NOMO-1 treated with DMSO at 0.1 percent for 48 hours (cell line): ENCODE measurements around the gene TCTN3.
"Not testable (repeated sequence)": the region's sequence is repeated elsewhere in the genome, so short reads cannot be mapped to it uniquely, and the experiment has no call there.

Experiments used
- DNase-seq: peaks from one replicate; lab custom pipeline; 2025; ENCODE audit not compliant: unreplicated experiment; lab: John Stamatoyannopoulos, UW

Gene TCTN3

DNA sequence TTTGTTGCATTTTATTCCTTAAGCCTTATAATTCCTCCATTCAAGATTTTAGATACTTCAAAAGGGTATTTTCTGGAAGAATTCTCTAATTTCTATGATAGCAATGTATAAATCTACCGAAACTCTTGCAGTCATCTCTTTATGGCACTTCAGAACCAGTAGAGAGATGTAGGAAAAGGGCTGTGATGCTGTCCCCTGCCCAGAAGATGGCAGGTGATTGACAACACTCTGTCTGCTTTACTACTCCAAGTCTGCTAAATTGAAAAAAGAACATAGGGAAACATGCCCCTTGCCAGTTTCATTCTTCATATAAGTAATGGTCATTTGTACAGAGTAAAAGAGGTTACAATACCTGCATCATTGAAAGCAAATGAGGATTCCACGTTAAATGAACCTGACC lies 5.1 kb downstream of the TCTN3 start:
- no peak for DNase-seq

- no peak for DNase-seq
Measured at GRCh38 chr10:95683966-95684365, 9.8 kb downstream of the TCTN3 start.

DNA sequence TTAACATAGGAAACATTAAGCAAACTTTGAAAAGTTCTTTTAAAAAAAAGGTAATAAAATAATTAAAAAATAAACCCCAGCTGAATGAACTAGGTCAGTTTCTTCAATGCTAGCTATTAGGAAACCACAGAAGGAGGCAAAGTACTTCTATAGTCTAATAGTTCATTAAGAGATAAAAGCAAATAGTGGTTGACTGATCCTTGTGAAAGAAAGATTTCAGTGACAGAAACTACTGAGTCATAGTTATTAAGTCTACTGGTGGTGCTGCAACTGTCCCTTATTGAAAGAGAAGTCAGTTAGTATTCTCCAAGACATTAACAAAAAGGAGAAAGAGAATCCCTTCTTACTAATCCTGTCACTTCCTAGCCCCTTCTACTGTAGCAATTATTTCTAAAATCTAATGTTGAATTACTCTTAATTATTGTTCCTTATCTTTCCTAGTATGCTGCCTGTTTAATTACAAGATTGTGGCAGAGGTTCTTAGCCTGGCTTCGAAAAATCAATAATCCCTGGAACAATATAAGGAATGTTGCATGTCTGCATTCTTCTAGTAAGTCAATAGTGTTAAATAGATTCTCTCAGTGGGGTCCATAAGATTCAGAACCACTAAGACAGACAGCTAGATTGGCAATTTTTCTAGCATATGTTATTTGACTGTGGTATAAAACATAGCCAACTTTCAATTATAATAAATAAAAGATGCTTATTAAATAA lies 18.2 kb downstream of the TCTN3 start:
- peak; percentile 29 for DNase-seq

DNA sequence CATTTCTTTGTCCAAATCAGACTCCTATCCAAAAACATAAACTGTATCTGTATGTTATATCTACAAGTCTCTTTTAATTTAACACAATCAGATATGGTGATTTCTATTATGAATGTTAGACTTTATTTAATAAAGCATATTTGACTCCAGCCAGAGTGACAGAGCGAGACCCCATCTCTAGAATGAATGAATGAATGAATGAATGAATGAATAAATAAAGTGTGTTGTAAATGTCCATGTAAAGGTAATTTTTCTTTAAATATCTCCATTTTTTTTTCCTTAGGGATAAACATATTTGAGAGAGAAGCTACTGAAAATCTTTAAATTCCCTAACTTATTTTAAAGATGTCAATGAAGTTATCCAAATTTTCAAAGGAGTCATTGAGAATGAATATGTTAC lies 19.1 kb downstream of the TCTN3 start:
- DNase-seq: no peak

DNA sequence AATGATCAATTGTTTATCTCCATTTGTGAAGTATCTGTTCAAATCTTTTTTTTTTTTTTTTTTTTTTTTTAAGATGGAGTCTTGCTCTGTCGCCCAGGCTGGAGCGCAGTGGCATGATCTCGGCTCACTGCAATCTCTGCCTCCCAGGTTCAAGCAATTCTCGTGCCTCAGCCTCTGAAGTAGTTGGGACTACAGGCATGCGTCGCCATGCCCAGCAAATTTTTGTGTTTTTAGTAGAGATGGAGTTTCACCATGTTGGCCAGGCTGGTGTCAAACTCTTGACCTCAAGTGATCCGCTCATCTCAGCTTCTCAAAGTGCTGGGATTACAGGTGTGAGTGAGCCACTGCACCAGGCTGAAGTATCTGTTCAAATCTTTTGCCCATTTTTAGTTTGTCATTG lies 21.1 kb downstream of the TCTN3 start:
- not testable (repeated sequence) for DNase-seq

DNA sequence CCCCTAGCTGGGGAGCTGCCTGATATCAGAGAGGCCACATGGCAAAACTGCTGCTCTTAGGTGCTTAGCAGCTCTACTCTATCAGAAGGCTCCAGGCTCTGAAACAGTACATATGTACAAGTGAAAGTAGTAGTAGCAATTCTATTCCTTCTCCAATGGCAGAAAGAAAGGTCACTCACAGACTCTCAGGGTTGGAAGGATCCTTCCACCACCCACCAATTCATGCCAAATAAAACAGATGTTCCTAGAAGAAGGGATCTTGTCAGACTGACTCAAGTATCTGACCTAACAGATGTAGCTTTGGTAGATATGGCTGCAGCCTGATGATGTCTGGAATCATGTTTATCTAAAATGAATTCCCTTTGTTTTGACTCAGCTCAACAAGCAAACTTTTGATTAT lies 29.2 kb downstream of the TCTN3 start:
- DNase-seq: no peak

GRCh38 chr10:95663496-95663895 lies 30.2 kb downstream of the TCTN3 start:
- no peak for DNase-seq

GRCh38 chr10:95661818-95662217 lies 31.9 kb downstream of the TCTN3 start:
- no peak for DNase-seq

DNA sequence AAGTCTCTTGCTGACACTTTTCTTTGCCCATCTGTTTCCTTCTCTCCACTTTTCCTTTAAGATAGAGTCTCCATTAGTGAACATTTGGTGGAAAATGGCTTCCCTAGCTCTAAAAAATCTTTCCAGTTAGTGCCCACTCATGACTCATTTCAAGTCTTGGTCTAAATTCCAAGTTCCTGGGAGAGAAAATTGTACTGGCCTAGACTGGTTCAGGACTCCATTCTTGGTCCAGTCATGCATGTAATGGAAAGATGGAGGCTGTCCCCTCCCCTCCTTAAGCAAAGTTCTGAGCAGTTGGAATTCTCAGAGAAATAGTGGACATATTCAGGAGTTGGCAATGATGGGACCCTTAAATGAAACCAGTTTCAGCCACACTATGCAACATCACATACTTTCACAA lies 33.4 kb downstream of the TCTN3 start:
- DNase-seq: no peak

GRCh38 chr10:95657250-95657649 lies 36.5 kb downstream of the TCTN3 start:
- DNase-seq: no peak

- peak; percentile 87 for DNase-seq
Measured at GRCh38 chr10:95656291-95657164, 37.2 kb downstream of the TCTN3 start, which contains the start of gene ALDH18A1. Gene ALDH18A1, minus strand, starts transcription at chr10:95656711. Its CDS starts 3,334 bp downstream, at chr10:95653377.

DNA sequence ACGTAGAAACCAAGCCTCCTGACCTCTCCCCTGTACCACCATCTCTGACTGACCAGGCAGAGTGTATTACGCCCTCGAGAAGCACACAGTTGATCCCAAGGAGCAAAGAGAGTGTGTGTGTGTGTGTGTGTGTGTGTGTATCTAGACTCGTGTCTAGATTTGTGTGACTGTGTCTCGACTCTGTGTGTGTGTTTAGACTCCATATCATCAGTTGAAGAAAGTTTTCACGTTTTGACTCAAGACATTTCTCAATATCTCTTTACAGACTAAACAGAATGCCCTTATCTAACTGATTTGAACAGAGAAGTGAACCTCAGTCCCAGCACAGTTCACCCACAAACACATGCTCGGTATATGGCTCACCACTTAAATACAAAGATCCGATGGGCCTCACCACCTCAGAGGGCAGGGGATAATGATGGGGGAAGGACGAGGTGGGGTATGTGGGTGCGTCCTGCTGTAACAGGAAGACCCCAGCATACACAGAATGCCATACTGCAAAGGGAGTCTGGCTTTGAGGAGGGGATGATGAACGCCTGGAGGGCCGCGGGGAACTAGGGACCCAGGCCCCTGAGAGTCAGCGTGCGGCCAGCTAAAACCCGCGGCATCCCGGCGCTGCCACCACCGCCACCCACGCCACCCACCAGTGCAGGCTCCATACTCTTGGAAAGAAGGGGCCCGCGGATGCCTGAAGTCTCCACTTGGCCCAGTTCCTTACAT lies 38.0 kb downstream of the TCTN3 start:
- DNase-seq: no peak

DNA sequence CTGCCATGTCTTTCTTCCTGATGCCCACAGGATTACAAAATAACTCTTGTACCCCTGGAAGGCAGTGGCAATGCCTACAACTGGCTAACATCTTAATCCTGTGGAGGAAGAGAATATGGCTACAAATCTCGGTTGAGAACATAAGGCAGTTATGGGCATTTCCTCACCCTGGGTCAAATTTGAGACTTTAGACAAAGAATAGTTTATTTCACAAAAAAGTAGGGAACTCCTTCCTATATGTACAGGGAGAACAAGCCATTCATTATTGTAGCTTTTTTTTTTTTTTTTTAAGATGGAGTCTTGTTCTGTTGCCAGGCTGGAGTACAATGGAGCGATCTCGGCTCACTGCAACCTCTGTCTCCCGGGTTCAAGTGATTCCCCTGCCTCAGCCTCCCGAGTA lies 39.8 kb downstream of the TCTN3 start:
- no peak for DNase-seq

- DNase-seq: no peak
Measured at GRCh38 chr10:95651346-95652060, 42.2 kb downstream of the TCTN3 start.

- no peak for DNase-seq
Measured at GRCh38 chr10:95650232-95650631, 43.5 kb downstream of the TCTN3 start.

GRCh38 chr10:95648138-95648537 lies 45.6 kb downstream of the TCTN3 start:
- no peak for DNase-seq

DNA sequence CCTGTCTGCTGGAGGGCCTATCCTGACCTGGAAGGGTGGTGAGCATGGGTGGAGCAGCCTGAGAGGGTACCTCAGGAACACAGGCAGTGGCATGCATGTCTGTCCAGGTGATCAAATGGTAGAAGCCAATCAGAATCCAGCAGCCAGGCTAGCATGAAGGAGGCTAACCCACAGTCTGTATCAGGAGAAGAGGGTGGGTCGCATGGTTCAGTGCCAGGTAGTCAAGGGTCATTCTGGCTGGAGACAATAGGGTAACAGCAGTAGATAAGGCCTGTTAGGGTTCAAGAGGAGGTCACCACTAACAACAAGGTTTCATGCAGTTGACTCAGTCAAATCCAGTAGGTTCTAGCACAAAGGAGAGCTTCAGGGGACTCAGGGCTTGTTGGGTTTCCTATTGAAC lies 47.6 kb downstream of the TCTN3 start:
- no peak for DNase-seq

DNA sequence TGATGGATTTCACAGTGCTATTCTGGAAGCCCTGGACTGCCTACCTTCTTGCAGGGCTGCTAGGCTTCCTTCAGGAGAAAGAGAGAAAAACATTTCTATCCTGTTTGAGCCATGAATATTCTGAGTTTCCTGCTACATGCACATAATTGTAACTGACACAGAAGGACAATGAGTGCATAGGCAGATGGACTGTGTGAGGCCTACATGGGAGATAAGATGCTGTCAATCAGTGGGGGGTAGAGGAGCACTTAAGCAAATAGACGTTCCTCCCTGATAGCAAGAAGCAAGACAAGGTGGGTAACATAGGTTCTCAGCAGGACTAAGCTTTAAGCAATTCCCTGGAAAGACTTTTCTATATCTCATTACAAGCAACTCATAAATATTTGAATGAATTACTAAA lies 48.8 kb downstream of the TCTN3 start:
- DNase-seq: no peak

DNA sequence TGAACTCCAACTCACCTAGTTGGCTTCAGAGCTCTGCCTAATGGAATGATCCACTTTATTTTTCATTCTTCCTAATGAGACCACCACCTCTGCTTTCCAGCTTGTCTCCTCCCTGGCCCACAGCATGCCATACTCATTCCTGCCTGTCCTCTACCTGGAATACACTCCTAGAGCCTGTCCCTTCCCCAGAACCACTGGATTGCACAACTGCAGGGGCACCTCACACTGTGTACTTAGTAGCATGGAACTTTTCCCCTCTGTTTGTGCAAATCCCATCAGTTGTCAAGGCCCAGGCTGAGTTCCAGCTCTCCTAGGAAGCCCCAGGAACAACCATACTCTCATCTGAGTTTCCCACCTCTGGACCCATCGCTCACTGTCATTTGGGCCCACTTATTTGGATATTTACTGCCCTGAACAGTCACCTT lies 52.8 kb downstream of the TCTN3 start:
- no peak for DNase-seq

DNA sequence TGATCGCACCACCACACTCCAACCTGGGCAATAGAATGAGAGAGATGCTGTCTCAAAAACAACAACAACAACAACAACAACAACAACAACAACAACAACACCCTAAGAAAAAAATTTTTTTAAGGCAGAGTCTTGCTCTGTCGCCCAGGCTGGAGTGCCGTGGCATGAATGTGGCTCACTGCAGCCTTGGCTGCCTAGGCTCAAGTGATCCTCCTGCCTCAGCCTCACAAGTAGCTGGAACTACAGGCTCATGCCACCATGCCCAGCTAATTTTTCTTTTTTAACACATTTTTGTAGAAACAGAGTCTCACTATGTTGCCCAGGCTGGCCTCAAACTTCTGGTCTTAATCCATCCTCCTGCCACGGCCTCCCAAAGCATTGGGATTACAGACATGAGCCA lies 55.8 kb downstream of the TCTN3 start:
- DNase-seq: no peak

GRCh38 chr10:95637140-95637539 lies 56.6 kb downstream of the TCTN3 start:
- no peak for DNase-seq
